M059J (cell line): ENCODE data around the gene OR5C1. TPM values are rescaled to one million over a fixed set of nuclear protein-coding genes. Genes with fewer than 3 reads are reported as not detected.
"Not testable (repeated sequence)": the region's sequence is repeated elsewhere in the genome, so short reads cannot be mapped to it uniquely, and the experiment has no call there.

Experiments
- DNase-seq: peaks from one replicate; pipeline ENCODE4 v3.0.0-alpha.2; 2012; ENCODE audit warnings: low read depth
- total RNA-seq: library from RNA; depleted of rRNA; stranded (reverse); fragments of >200 nt; shearing (Covaris generic); gene quantifications from 2 replicates; pipeline ENCODE4 v1.2.3, GENCODE V29; 2014; rRNA removed

OR5C1 gene
- not detected in 2 replicates for total RNA-seq

GRCh38 chr9:122788831-122789230 is at the start of gene OR5C1:
TSS of gene OR5C1 (plus strand) at chr9:122788933. CDS start at chr9:122788933, 0 bp downstream.
- no peak for DNase-seq

- no peak for DNase-seq
Observed at GRCh38 chr9:122742003-122742402, 46.7 kb upstream of the OR5C1 start, which contains the start of gene OR1L6. TSS of gene OR1L6 (plus strand) at chr9:122742303. CDS start at chr9:122749848, 7,545 bp downstream.

- no peak for DNase-seq
Observed at GRCh38 chr9:122754825-122755224, 33.9 kb upstream of the OR5C1 start.

GRCh38 chr9:122767817-122768216 is 20.9 kb upstream of the OR5C1 start:
- DNase-seq = no peak

GRCh38 chr9:122777052-122777451 is 11.7 kb upstream of the OR5C1 start:
- DNase-seq = no peak

- peak; percentile 84 for DNase-seq
Observed at GRCh38 chr9:122777935-122778627, 10.7 kb upstream of the OR5C1 start.

GRCh38 chr9:122779181-122779580 is 9.6 kb upstream of the OR5C1 start:
- no peak for DNase-seq

GRCh38 chr9:122780026-122780425 is 8.7 kb upstream of the OR5C1 start:
- DNase-seq = no peak

GRCh38 chr9:122781671-122782070 is 7.1 kb upstream of the OR5C1 start:
- no peak for DNase-seq

GRCh38 chr9:122785269-122785668 is 3.5 kb upstream of the OR5C1 start:
- DNase-seq = peak; percentile 17

GRCh38 chr9:122786338-122786737 is 2.4 kb upstream of the OR5C1 start:
- DNase-seq = no peak

- no peak for DNase-seq
Observed at GRCh38 chr9:122789256-122790046, 718 bp downstream of the OR5C1 start.

GRCh38 chr9:122791872-122792669 is 3.3 kb downstream of the OR5C1 start:
- no peak for DNase-seq

- DNase-seq = no peak
Observed at GRCh38 chr9:122797316-122798063, 8.8 kb downstream of the OR5C1 start.

GRCh38 chr9:122800066-122801060 is 11.6 kb downstream of the OR5C1 start, which contains the start of gene OR1K1:
TSS of gene OR1K1 (plus strand) at chr9:122800123. CDS start at chr9:122800123, 0 bp downstream.
- DNase-seq = no peak

- peak; percentile 26 for DNase-seq
Observed at GRCh38 chr9:122806661-122807060, 17.9 kb downstream of the OR5C1 start.

GRCh38 chr9:122807271-122807900 is 18.7 kb downstream of the OR5C1 start:
- DNase-seq = no peak

- no peak for DNase-seq
Observed at GRCh38 chr9:122808141-122808540, 19.4 kb downstream of the OR5C1 start.

GRCh38 chr9:122809261-122809660 is 20.5 kb downstream of the OR5C1 start:
- DNase-seq = not testable (repeated sequence)
